A172 (cell line): ENCODE results near the gene TRPT1. TPM values are rescaled to one million over a fixed set of nuclear protein-coding genes. Genes with fewer than 3 reads are reported as not detected.
"Not testable (repeated sequence)": the region's sequence is repeated elsewhere in the genome, so short reads cannot be mapped to it uniquely, and the experiment has no call there.

Experiments used
- DNase-seq: peaks from one replicate; pipeline ENCODE4 v3.0.0-alpha.2; 2015; ENCODE audit warnings: low spot score
- total RNA-seq: library from RNA; depleted of rRNA; stranded (reverse); fragments of >200 nt; shearing (Covaris generic); gene quantifications from 2 replicates; pipeline ENCODE4 v1.2.3, GENCODE V29; 2014

TRPT1 gene
- total RNA-seq, 1 experiment from 2014 or later, result 33.8 TPM

GRCh38 chr11:64258946-64259532, 33.1 kb upstream of the TRPT1 start:
- no peak for DNase-seq

- no peak for DNase-seq
Measured at GRCh38 chr11:64258356-64258755, 32.4 kb upstream of the TRPT1 start.

- DNase-seq, result no peak
Measured at GRCh38 chr11:64256300-64256699, 30.3 kb upstream of the TRPT1 start.

- DNase-seq, result no peak
Measured at GRCh38 chr11:64255135-64256128, 29.4 kb upstream of the TRPT1 start.

GRCh38 chr11:64254326-64254725, 28.3 kb upstream of the TRPT1 start:
- DNase-seq, result no peak

GRCh38 chr11:64253481-64253880, 27.5 kb upstream of the TRPT1 start:
- no peak for DNase-seq

- DNase-seq, result no peak
Measured at GRCh38 chr11:64253043-64253442, 27.1 kb upstream of the TRPT1 start.

- peak; percentile 33 for DNase-seq
Measured at GRCh38 chr11:64252003-64252872, 26.3 kb upstream of the TRPT1 start.

- DNase-seq, result no peak
Measured at GRCh38 chr11:64251753-64252002, 25.7 kb upstream of the TRPT1 start.

- DNase-seq, result no peak
Measured at GRCh38 chr11:64251016-64251752, 25.2 kb upstream of the TRPT1 start, which contains the start of gene PLCB3. PLCB3 (plus strand) TSS chr11:64251530; CDS start chr11:64251650, 120 bp downstream.

- no peak for DNase-seq
Measured at GRCh38 chr11:64250415-64251015, 24.5 kb upstream of the TRPT1 start.

- DNase-seq, result no peak
Measured at GRCh38 chr11:64249563-64250414, 23.8 kb upstream of the TRPT1 start.

- DNase-seq, result no peak
Measured at GRCh38 chr11:64249038-64249437, 23.1 kb upstream of the TRPT1 start.

GRCh38 chr11:64248578-64248977, 22.6 kb upstream of the TRPT1 start:
- no peak for DNase-seq

GRCh38 chr11:64247729-64248531, 21.9 kb upstream of the TRPT1 start:
- no peak for DNase-seq

GRCh38 chr11:64246871-64247728, 21.1 kb upstream of the TRPT1 start, which contains the start of gene PPP1R14B:
PPP1R14B (minus strand) TSS chr11:64246943; CDS start chr11:64246673, 270 bp downstream.
- DNase-seq, result peak; percentile 71

- not testable (repeated sequence) for DNase-seq
Measured at GRCh38 chr11:64246621-64246870, 20.6 kb upstream of the TRPT1 start.

GRCh38 chr11:64245797-64246620, 20.0 kb upstream of the TRPT1 start:
- peak; percentile 88 for DNase-seq
